ENCODE measurements around the gene GAS2L2.

GAS2L2 gene

DNA sequence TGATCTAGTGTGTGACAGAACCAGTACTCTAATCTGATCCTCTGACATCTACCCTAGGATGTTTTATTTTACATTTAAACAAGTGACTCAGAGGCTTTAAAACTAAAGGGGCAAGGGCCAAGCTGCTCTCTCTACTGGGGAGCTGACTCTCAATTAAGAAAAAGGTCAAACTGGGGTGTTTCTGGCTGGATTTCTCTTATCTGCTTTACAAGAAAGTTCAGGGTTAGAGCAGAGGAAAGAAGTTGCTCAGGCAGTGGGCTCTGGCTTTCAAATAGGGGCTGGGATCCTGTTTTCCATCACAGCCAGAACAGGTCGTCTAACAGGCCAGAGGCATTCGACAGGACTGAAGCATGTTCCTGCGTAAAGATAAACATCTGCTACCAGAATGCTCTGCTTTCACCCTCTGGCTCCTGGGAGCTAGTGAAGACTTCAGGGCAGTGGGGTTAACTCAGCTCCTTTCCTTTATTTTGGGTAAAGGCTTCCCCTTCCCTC lies 33.9 kb upstream of the GAS2L2 start:
- H3K9me3 Mint-ChIP-seq: no peaks in the 10 kb centered on the region
- DNase-seq (ENCODE audit: low spot score): no peak
- no peak overlapping the region for H3K4me3 Mint-ChIP-seq
- no peak overlapping the region for H3K27ac Mint-ChIP-seq
- H3K4me1 Mint-ChIP-seq (ENCODE audit: low read depth): peaks cover 3% of the 10 kb centered on the region
- H3K36me3 Mint-ChIP-seq (ENCODE audit: low read depth): no peaks in the 10 kb centered on the region
- peaks cover 35% of the 10 kb centered on the region for H3K27me3 Mint-ChIP-seq (ENCODE audit: low read depth)

DNA sequence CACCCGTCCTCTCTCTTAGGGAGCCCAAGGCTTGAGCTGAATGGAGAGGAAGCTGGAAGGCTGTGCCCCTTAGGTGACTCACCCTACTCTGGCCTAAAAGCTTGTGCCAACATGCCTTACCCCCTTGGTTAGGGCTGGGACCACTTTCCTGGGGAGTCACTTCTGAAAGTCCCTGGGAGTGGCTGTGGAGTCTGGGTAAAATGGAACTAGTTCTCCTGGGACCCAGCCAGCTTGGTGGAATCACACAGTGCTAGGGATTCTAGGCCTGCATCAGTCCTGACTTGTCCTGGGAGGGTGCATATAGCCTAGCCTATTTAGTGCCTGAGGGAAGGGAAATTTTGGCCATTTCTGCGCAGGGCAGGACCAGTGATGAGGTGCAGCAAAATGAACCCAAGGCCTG lies 31.9 kb upstream of the GAS2L2 start:
- no peak for DNase-seq (ENCODE audit: low spot score)
- Mint-ChIP-seq H3K4me3 (no peak overlapping the region), H3K4me1 (ENCODE audit: low read depth) (peaks cover 3% of the 10 kb centered on the region), H3K9me3 (no peaks in the 10 kb centered on the region), H3K36me3 (ENCODE audit: low read depth) (no peaks in the 10 kb centered on the region), H3K27me3 (ENCODE audit: low read depth) (peaks cover 30% of the 10 kb centered on the region), H3K27ac (no peak overlapping the region)

DNA sequence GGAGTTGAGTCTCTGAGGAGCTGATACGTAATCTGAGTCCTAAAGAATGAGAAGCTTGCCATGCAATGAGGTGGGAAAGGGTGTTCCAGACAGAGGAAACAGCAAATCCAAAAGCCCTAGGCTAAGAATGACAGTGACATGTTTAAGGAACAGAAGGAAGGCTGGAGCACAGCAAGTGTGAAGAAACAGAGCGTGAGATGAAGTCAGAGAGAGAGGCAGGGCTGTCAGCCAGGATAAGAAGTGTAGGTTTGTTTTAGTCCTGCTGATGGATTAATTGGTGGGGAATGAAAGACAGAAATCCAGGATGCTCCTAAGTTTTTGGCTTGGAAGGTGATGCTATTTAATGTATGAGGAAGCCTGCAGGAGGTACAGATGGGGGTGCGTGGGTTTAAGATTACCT lies 27.9 kb upstream of the GAS2L2 start:
- peaks cover 17% of the 10 kb centered on the region for H3K27me3 Mint-ChIP-seq (ENCODE audit: low read depth)
- no peaks in the 10 kb centered on the region for H3K4me1 Mint-ChIP-seq (ENCODE audit: low read depth)
- no peak overlapping the region for H3K27ac Mint-ChIP-seq
- no peak overlapping the region for H3K4me3 Mint-ChIP-seq
- DNase-seq (ENCODE audit: low spot score): no peak
- no peaks in the 10 kb centered on the region for H3K9me3 Mint-ChIP-seq
- no peaks in the 10 kb centered on the region for H3K36me3 Mint-ChIP-seq (ENCODE audit: low read depth)

DNA sequence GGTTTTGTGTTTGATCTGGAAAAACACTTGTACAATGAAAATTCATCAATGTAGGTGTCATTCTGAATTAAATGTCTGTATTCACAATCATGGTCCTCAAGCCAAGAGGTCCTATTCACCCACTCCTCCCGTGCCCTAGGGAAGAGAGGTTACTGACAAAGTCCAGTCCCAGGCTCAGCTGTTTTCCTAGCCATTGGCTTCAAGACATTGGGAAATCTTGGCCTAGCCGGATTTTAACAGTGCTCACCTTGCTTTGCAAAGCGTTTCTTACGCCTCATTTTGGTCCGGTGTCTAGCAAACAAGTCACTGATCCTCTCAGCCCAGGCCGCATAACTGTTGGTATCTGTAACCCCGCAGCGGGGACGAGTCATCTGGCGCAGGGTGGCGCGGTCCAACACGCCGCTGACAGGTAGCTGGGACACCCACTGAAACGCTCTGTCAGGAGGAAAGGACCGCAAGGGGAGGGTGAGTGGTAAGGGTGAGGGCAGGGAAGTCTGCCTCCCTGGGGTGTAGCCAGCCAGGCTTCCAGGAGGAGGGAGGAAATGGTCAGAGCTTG lies 25.7 kb upstream of the GAS2L2 start:
- no peaks in the 10 kb centered on the region for H3K4me1 Mint-ChIP-seq (ENCODE audit: low read depth)

DNA sequence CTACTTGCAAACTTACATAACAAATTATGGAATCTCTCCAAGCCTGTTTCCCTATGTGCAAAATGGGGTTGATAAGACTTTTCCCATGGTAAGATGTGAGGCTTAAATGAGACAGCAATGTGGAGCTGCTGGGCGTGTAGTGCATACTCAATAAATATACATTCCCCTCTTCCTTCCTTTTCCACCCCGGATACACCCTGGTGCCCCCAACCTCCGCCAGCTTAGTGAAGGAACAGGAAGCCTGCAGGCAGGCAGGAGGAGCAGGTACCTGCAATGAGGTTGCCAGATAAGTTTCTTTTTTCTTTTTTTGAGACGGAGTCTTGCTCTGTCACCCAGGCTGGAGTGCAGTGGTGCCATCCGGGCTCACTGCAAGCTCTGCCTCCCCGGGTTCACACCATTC lies 22.5 kb upstream of the GAS2L2 start:
- Mint-ChIP-seq H3K27me3 (ENCODE audit: low read depth) (peaks cover 25% of the 10 kb centered on the region), H3K4me3 (no peak overlapping the region), H3K27ac (no peak overlapping the region), H3K9me3 (no peaks in the 10 kb centered on the region), H3K4me1 (ENCODE audit: low read depth) (no peaks in the 10 kb centered on the region), H3K36me3 (ENCODE audit: low read depth) (no peaks in the 10 kb centered on the region)
- no peak for DNase-seq (ENCODE audit: low spot score)

More for the DNA sequence above, 25.7 kb upstream of the GAS2L2 start:
- Mint-ChIP-seq H3K4me3 (no peak overlapping the region), H3K27ac (no peak overlapping the region), H3K36me3 (ENCODE audit: low read depth) (no peaks in the 10 kb centered on the region), H3K27me3 (ENCODE audit: low read depth) (peaks cover 21% of the 10 kb centered on the region), H3K9me3 (no peaks in the 10 kb centered on the region)
- no peak for DNase-seq (ENCODE audit: low spot score)

DNA sequence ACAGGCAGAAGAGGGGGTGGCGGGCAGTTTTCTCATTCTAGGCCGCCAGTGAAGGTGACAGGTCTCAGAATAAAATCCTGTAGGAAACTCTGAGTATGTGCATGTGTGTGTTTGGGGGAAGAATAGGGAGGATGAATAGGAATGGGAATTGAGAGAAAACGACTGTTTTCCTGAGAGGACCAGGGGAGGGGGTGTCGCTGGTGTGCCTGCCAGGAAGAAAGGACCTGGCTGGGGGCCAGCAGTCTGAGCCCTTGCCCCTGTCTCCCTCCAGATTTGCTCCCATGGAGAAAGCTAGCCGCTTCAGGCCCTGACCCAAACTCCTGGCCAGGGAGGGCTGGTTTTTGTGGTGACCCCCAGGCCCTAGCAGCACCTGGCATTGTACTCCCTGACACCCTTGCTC lies 22.0 kb upstream of the GAS2L2 start:
- no peaks in the 10 kb centered on the region for H3K9me3 Mint-ChIP-seq
- peaks cover 25% of the 10 kb centered on the region for H3K27me3 Mint-ChIP-seq (ENCODE audit: low read depth)
- no peak for DNase-seq (ENCODE audit: low spot score)
- H3K4me3 Mint-ChIP-seq: no peak overlapping the region
- no peaks in the 10 kb centered on the region for H3K36me3 Mint-ChIP-seq (ENCODE audit: low read depth)
- no peaks in the 10 kb centered on the region for H3K4me1 Mint-ChIP-seq (ENCODE audit: low read depth)
- H3K27ac Mint-ChIP-seq: no peak overlapping the region

DNA sequence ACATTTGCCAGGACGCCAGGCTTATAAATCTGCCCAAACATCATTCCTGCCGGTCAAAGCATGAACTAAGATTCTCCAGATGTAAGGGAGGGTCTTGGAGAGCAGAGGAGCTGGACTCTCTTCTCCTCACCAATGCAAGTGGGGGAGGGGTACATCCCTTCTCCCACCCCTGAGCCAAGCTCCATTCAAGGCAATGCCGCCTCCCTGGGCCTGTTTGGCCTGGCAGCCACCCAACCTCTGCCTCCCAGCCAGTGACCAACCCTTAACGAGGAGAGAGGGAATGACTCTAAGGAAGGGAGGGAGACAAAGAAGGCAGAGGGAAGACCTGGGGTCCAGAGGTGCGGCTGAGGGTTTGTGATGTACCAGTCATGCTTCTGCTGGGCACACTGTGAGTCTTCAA lies 21.5 kb upstream of the GAS2L2 start:
- Mint-ChIP-seq H3K4me1 (ENCODE audit: low read depth) (no peaks in the 10 kb centered on the region), H3K27ac (no peak overlapping the region), H3K4me3 (no peak overlapping the region), H3K36me3 (ENCODE audit: low read depth) (no peaks in the 10 kb centered on the region), H3K9me3 (no peaks in the 10 kb centered on the region), H3K27me3 (ENCODE audit: low read depth) (peaks cover 23% of the 10 kb centered on the region)
- no peak for DNase-seq (ENCODE audit: low spot score)

DNA sequence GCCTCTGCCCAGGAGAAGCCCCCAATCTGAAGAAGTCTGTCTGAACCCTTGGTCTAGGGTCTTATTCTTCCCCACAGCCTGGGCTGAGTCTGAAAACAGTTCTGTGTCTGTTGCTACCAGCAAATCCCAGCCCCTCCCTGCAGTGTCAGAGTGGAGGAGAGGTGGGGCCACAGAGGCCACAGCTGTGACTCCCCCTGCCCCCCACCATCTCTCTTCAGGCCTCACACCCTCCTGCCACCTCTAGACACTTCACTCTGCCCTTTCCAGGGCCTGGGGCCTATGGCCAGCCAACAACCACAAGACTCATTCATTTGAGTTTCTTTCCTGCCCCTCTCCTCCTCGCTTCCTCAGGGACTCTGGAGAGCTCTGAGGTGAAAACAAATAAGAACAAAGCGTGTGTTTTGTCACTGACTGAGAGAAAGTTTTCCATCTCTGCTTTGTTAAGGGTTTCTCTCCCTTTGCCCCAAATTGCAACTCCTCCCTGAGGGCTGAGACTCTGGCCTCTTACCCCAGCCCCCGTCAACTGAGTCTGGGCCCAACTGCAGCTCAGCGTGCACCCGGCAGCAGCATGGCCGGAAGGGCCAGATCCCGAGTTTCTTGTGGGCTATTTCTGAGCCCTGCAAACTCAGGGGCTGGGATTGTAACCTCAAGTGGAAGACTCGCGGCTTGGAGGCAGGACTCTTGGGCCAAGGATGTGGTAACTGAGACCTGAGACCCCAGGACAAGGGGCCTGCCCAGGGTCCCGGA lies 20.8 kb upstream of the GAS2L2 start:
- no peaks in the 10 kb centered on the region for H3K36me3 Mint-ChIP-seq (ENCODE audit: low read depth)
- peaks cover 24% of the 10 kb centered on the region for H3K27me3 Mint-ChIP-seq (ENCODE audit: low read depth)
- H3K27ac Mint-ChIP-seq: no peak overlapping the region
- no peak for DNase-seq (ENCODE audit: low spot score)
- H3K9me3 Mint-ChIP-seq: no peaks in the 10 kb centered on the region
- H3K4me1 Mint-ChIP-seq (ENCODE audit: low read depth): no peaks in the 10 kb centered on the region
- no peak overlapping the region for H3K4me3 Mint-ChIP-seq

DNA sequence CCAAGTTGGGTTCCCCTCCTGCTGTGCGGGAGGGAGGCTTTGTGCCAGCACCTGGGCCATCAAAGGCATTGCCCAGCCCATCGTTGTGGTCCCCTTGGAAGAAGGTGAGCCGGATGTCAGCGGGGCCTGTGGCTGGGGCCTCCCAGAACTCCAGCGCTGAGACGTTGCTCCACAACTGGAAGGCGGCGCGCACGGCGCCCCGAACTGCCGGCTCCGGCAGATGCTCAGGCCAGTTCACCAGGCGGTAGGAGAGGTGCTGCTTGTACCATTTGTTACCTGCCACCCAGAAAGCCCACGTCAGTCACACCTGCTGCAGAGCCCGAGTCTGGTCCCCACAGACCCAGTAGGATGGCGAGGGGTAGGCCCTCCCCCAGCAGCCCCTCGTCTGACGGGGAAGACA lies 20.1 kb upstream of the GAS2L2 start:
- no peak overlapping the region for H3K27ac Mint-ChIP-seq
- H3K27me3 Mint-ChIP-seq (ENCODE audit: low read depth): peaks cover 22% of the 10 kb centered on the region
- H3K36me3 Mint-ChIP-seq (ENCODE audit: low read depth): no peaks in the 10 kb centered on the region
- no peak overlapping the region for H3K4me3 Mint-ChIP-seq
- H3K4me1 Mint-ChIP-seq (ENCODE audit: low read depth): no peaks in the 10 kb centered on the region
- DNase-seq (ENCODE audit: low spot score): no peak
- H3K9me3 Mint-ChIP-seq: no peaks in the 10 kb centered on the region

DNA sequence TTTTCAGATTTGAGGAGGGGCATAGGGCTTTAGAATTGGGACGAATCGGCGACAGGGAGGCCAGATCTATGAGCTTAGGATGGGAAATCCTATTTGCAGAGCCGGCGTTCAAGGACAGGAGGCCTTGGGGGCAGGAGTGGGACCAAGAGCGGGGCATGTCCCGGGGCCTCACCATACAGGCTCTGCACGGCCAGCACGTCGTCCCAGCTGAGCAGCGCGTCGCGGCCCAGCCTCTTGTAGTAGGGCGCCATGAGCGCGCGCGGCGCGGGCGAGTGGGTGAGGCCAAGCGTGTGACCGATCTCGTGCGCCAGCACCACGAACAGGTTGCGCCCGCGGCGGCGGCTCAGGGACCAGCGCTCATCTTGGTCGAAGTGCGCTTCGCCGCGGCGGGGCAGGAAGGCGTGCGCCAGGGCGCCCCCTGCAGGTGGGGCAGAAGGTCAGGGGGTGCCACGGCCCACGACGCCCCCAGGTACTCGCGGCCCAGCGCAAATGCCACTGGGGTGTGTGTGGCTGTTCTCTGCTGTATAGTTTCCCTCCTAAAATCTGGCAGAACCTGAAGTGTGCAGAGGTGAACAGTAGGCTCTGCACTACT lies 17.0 kb upstream of the GAS2L2 start:
- no peak for DNase-seq (ENCODE audit: low spot score)
- Mint-ChIP-seq H3K4me1 (ENCODE audit: low read depth) (peaks cover 1% of the 10 kb centered on the region), H3K4me3 (no peak overlapping the region), H3K36me3 (ENCODE audit: low read depth) (no peaks in the 10 kb centered on the region), H3K27ac (no peak overlapping the region), H3K27me3 (ENCODE audit: low read depth) (peaks cover 19% of the 10 kb centered on the region), H3K9me3 (no peaks in the 10 kb centered on the region)

DNA sequence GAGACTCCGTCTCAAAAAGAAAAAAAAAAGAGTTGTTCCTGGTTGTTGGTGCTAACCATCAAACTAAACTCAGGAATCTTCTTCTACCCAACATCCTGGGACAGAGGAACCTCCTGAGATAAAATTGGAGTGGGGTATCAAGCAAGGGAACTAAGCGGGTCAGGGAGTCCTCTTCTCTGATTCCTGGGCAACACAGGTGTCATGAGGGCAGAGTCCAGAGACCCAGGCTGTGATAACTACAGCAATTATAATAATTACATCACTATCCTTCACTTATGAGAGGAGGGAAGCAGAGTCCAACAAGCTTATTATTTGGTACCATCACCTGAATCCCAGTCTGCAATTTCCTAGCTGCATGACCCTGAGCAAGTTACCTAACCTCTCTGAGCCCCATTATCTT lies 15.8 kb upstream of the GAS2L2 start:
- peaks cover 6% of the 10 kb centered on the region for H3K4me1 Mint-ChIP-seq (ENCODE audit: low read depth)
- H3K27me3 Mint-ChIP-seq (ENCODE audit: low read depth): peaks cover 19% of the 10 kb centered on the region
- H3K36me3 Mint-ChIP-seq (ENCODE audit: low read depth): no peaks in the 10 kb centered on the region
- no peak overlapping the region for H3K27ac Mint-ChIP-seq
- H3K4me3 Mint-ChIP-seq: no peak overlapping the region
- no peaks in the 10 kb centered on the region for H3K9me3 Mint-ChIP-seq
- no peak for DNase-seq (ENCODE audit: low spot score)

DNA sequence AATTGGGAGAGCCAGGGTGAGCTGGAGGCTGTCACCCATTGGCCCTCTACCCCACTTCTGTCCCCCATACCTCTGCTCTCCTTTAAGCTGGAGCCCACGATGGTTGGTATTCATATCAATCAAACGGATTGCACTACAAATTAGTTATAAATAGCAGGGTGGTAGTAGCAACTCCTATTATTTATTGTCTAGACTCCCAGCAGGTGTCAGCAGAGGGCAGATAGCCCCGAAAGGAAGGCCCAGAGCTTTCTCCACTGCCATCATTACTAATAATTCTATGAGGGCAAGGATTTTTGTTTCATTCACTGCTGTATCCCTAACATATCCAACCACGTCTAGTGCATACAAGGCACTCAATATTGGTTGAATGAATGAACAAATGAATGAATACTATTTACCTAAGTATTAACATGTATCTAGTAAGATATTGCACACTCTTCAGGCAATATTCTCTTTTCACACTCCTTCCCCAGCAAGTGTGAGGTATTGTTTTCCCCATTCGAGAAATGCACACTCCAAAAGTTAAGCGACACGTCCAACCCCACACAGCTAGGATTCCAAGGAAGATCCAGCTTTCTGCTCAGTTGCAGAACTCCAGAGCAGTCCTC lies 14.0 kb upstream of the GAS2L2 start:
- H3K4me3 Mint-ChIP-seq: no peak overlapping the region
- H3K27ac Mint-ChIP-seq: no peak overlapping the region
- peaks cover 7% of the 10 kb centered on the region for H3K4me1 Mint-ChIP-seq (ENCODE audit: low read depth)
- peaks cover 13% of the 10 kb centered on the region for H3K27me3 Mint-ChIP-seq (ENCODE audit: low read depth)
- no peaks in the 10 kb centered on the region for H3K36me3 Mint-ChIP-seq (ENCODE audit: low read depth)
- no peak for DNase-seq (ENCODE audit: low spot score)
- H3K9me3 Mint-ChIP-seq: no peaks in the 10 kb centered on the region

DNA sequence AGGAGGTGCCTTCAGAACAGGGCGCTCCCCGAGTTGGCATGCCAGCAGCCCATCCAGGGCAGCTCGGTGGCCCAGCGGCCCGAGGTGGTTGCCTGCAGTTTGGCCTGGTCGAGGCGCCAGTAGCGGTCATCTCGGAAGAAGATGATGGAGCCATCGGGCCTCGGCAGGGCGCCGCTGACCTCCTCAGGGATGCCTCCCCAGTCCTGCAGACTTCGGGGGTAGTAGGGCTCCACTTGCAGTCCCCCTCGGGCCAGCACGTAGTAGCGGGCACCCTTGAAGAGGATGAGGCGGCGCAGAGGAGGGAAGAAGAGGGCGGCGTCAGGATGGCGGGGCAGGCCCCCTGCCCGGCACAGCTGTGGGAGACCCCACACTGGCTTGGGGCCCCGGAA lies 13.4 kb upstream of the GAS2L2 start:
- H3K4me1 Mint-ChIP-seq (ENCODE audit: low read depth): peaks cover 7% of the 10 kb centered on the region

DNA sequence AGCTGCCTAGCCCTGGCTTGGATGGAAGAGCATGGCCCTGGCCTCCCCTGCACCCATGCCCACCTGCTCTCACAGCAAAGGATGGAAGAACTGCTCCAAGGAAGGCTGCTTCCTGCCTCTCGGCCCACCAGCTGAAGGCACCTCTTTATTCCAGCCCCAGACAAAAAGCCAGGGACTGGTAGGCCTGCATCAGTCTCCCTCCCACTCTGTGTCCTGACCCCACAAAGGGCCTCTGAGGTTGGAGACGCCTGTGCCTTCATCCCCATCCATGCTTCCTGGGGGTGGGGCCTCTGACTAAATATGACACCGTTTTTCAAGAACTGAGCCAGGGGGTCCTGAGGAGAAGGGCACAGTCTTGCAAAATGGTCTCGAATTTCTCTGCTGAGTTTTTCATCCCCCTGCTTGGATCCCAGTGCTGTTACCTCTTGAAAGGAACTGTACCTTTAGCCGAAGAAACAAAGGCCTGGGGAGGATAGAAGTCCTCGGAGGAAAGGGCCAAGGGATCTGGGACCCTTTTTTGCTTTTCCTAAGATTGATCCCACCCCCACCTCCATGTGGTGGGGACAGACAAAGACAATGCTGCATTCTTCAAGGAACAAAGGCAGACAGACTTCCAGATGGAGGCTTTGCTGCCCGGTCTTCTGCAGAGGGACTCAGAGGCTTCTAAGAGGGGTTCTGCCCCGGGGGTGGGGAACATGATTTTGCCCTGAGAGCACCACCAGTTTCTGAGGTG lies 12.9 kb upstream of the GAS2L2 start:
- no peaks in the 10 kb centered on the region for H3K9me3 Mint-ChIP-seq
- no peak overlapping the region for H3K4me3 Mint-ChIP-seq
- H3K27me3 Mint-ChIP-seq (ENCODE audit: low read depth): peaks cover 10% of the 10 kb centered on the region
- H3K36me3 Mint-ChIP-seq (ENCODE audit: low read depth): no peaks in the 10 kb centered on the region
- no peak overlapping the region for H3K27ac Mint-ChIP-seq
- DNase-seq (ENCODE audit: low spot score): no peak
- peaks cover 7% of the 10 kb centered on the region for H3K4me1 Mint-ChIP-seq (ENCODE audit: low read depth)

More for the DNA sequence above, 13.4 kb upstream of the GAS2L2 start:
- Mint-ChIP-seq H3K36me3 (ENCODE audit: low read depth) (no peaks in the 10 kb centered on the region), H3K27me3 (ENCODE audit: low read depth) (peaks cover 10% of the 10 kb centered on the region), H3K27ac (no peak overlapping the region), H3K4me3 (no peak overlapping the region), H3K9me3 (no peaks in the 10 kb centered on the region)
- no peak for DNase-seq (ENCODE audit: low spot score)
